A549 (cell line): ENCODE results near the gene KRT40. TPM values are rescaled to one million over a fixed set of nuclear protein-coding genes. Genes with fewer than 3 reads are reported as not detected.

ENCODE experiments used
- ATAC-seq, 2 experiments: fragments of 200-7000 bp in 1 of 2; fragments of >200 bp in 1 of 2; cut with Nextera tagmentation in 1 of 2; cut with Tn5 transposase in 1 of 2; 3 replicates each; pipeline versions ENCODE4 v1.8.0 to v1.9.1; 2018 to 2020; ENCODE audit warnings: mild to moderate bottlenecking in 1 of 2, moderate library complexity in 1 of 2
- CTCF ChIA-PET: fragments of 300-600 bp; sonication (Branson Sonifier 250); formaldehyde crosslinking; extraction: SDS; loops from one replicate; lab custom pipeline; 2021; ENCODE audit warnings: antibody characterized with exemption, inconsistent platforms; lab: Yijun Ruan, JAX
- POLR2A ChIA-PET: fragments of 350-600 bp; formaldehyde crosslinking; extraction: SDS; loops from one replicate; lab custom pipeline; 2021; ENCODE audit warnings: antibody characterized with exemption, inconsistent platforms; lab: Yijun Ruan, JAX
- DNase-seq, 2 experiments: peaks; one replicate each; pipeline versions ENCODE4 v3.0.0 to v3.0.0-alpha.2; 2011 to 2016; ENCODE audit warnings: low read depth in 1 of 2, low spot score in 1 of 2
- FAIRE-seq: peaks from 2 replicates; lab custom pipeline; 2011; peaks lifted over from hg19 to GRCh38; lab: Jason Lieb, UNC
- H3K27ac ChIP-seq, 2 experiments: fragments of >200 bp; sonication (Bioruptor Twin); formaldehyde crosslinking; 3 replicates each; pipeline ENCODE4 v1.5.1; 2016 to 2017
- H3K4me1 ChIP-seq: fragments of >200 bp; sonication (Bioruptor Twin); formaldehyde crosslinking; 3 replicates; pipeline ENCODE4 v1.6.1; 2016
- H3K4me2 ChIP-seq: fragments of >200 bp; sonication (Bioruptor Twin); formaldehyde crosslinking; 3 replicates; pipeline ENCODE4 v1.6.1; 2016
- H3K4me3 ChIP-seq: fragments of >200 bp; sonication (Bioruptor Twin); formaldehyde crosslinking; 3 replicates; pipeline ENCODE4 v1.5.1; 2016
- H3K9me3 ChIP-seq: fragments of >200 bp; sonication (Bioruptor Twin); formaldehyde crosslinking; 3 replicates; pipeline ENCODE4 v1.6.1; 2016
- CTCF ChIP-seq: fragments of >200 bp; sonication (Bioruptor Twin); formaldehyde crosslinking; IDR thresholded peaks from 3 replicates; pipeline ENCODE4 v1.5.1; 2016
- EHMT2 ChIP-seq: fragments of 200-600 bp; sonication (generic); IDR thresholded peaks from 2 replicates; pipeline ENCODE4 v1.6.1; 2016; ENCODE audit warnings: antibody characterized with exemption, low read depth, mild to moderate bottlenecking, moderate library complexity
- ELK1 ChIP-seq: fragments of 150-350 bp; IDR thresholded peaks from 2 replicates; pipeline ENCODE4 v1.6.1; 2014; ENCODE audit warnings: low read depth, mild to moderate bottlenecking, low read length
- EP300 ChIP-seq, 2 experiments: fragments of >200 bp; sonication (Bioruptor Twin); formaldehyde crosslinking; IDR thresholded peaks; 2 replicates in 1 of 2; 3 replicates in 1 of 2; pipeline ENCODE4 v1.6.1; 2016 to 2017
- HEYL ChIP-seq: fragments of 250-450 bp; sonication (Bioruptor Pico); IDR thresholded peaks from 2 replicates; pipeline ENCODE4 v1.8.0; 2021; ENCODE audit warnings: mild to moderate bottlenecking, moderate library complexity
- HMGXB4 ChIP-seq: fragments of 250-450 bp; sonication (Bioruptor Pico); IDR thresholded peaks from 2 replicates; pipeline ENCODE4 v1.5.0; 2021; ENCODE audit warnings: mild to moderate bottlenecking, moderate library complexity, borderline replicate concordance
- KDM1A ChIP-seq: fragments of 200-600 bp; sonication (generic); IDR thresholded peaks from 2 replicates; pipeline ENCODE4 v1.6.1; 2016; ENCODE audit warnings: low read depth, mild to moderate bottlenecking
- MAZ ChIP-seq: fragments of 150-350 bp; IDR thresholded peaks from 2 replicates; pipeline ENCODE4 v1.6.1; 2014; ENCODE audit warnings: antibody characterized with exemption, low read depth, low read length, borderline replicate concordance
- MYC ChIP-seq: IDR thresholded peaks from 2 replicates; pipeline ENCODE4 v1.6.1; 2012; ENCODE audit warnings: mild to moderate bottlenecking, inconsistent platforms, low read length, improper control_type of control experiment, borderline replicate concordance
- PBX3 ChIP-seq: IDR thresholded peaks from 2 replicates; pipeline ENCODE4 v1.6.1; 2012
- POLR2A ChIP-seq: IDR thresholded peaks from 2 replicates; pipeline ENCODE4 v1.6.1; 2012; ENCODE audit warnings: mild to moderate bottlenecking, low read length
- POLR2AphosphoS2 ChIP-seq: conservative IDR thresholded peaks from 2 replicates; pipeline ENCODE4 v1.6.1; 2012; ENCODE audit warnings: low read length, improper control_type of control experiment, inconsistent platforms
- RCOR1 ChIP-seq: fragments of 150-350 bp; IDR thresholded peaks from 2 replicates; pipeline ENCODE4 v1.6.1; 2014; ENCODE audit warnings: antibody characterized with exemption, low read length, low read depth
- SREBF2 ChIP-seq: fragments of 450-650 bp; IDR thresholded peaks from 2 replicates; pipeline ENCODE4 v1.6.1; 2014; ENCODE audit warnings: mild to moderate bottlenecking, moderate library complexity
- TFCP2L1 ChIP-seq: fragments of 250-450 bp; sonication (Bioruptor Pico); IDR thresholded peaks from 2 replicates; pipeline ENCODE4 v1.5.0; 2021; ENCODE audit warnings: mild to moderate bottlenecking
- USF2 ChIP-seq: fragments of 450-650 bp; IDR thresholded peaks from 2 replicates; pipeline ENCODE4 v1.6.1; 2014; ENCODE audit warnings: antibody characterized with exemption
- ZNF302 ChIP-seq: fragments of 250-450 bp; sonication (Bioruptor Pico); IDR thresholded peaks from 2 replicates; pipeline ENCODE4 v1.9.0; 2021; ENCODE audit warnings: inconsistent platforms, mild to moderate bottlenecking, moderate library complexity
- ZSCAN20 ChIP-seq: fragments of 250-450 bp; sonication (Bioruptor Pico); IDR thresholded peaks from 2 replicates; pipeline ENCODE4 v1.8.0; 2022; ENCODE audit warnings: mild to moderate bottlenecking, moderate library complexity
- WGBS: methylation state at CpG from one replicate; pipeline ENCODE4 v1.1.6; 2017; ENCODE audit errors: missing lambda C conversion rate; 5-methylcytosine and 5-hydroxymethylcytosine counted together
- polyA plus RNA-seq, 4 experiments: library from polyadenylated mRNA; depleted of rRNA in 3 of 4; stranded (reverse); fragments of >200 nt; fragmentation: RNase III in 1 of 4; extraction: RNeasy Plus Mini Kit Qiagen cat#74134 plus additional on column Dnase treatment in 1 of 4; gene quantifications; 2 replicates in 3 of 4; 3 replicates in 1 of 4; pipeline ENCODE4 v1.2.3, GENCODE V29; 2011 to 2017

Gene KRT40
- polyA plus RNA-seq, 2 of the 4 experiments (the other 2 are of a cell fraction), result not detected

GRCh38 chr17:40997361-40997760 lies 13.2 kb upstream of the KRT40 start:
- no peak for TF ChIP-seq EP300 (IDR thresholded peaks at IDR 0.05)
- no peak for TF ChIP-seq USF2
- Histone ChIP-seq H3K9me3 (no peaks in the 10 kb centered on the region), H3K4me2 (no peak overlapping the region), H3K4me3 (no peak overlapping the region), H3K27ac (no peak overlapping the region), H3K4me1 (peaks cover under 1% of the 10 kb centered on the region; the same call in 1 of the 3 replicates)
- FAIRE-seq, result peak; percentile 54
- WGBS, result 63% methylated on average over 2 of the region's 2 CpGs
- no peak for DNase-seq
- no peak for ATAC-seq
- ChIA-PET CTCF (no interaction called here), POLR2A (no interaction called here)

- CTCF ChIA-PET, result interaction anchor here (1.3 to 2.1 kb wide), 3 partner anchors 11 to 651 kb away, joined by 4 to 8 read pairs (median 5); no protein-coding TSS in a partner anchor
- Histone ChIP-seq H3K4me2 (no peak overlapping the region), H3K9me3 (no peaks in the 10 kb centered on the region)
- DNase-seq, result no peak
- TF ChIP-seq ELK1, result no peak
- TF ChIP-seq MYC, result no peak
- no peak for TF ChIP-seq USF2
- no peak for TF ChIP-seq ZNF302 (CRISPR knock-in tag)
- TF ChIP-seq SREBF2, result no peak
- TF ChIP-seq POLR2A, result no peak
- no peak for TF ChIP-seq PBX3
- TF ChIP-seq HEYL (CRISPR knock-in tag), result no peak
- no peak for TF ChIP-seq CTCF
- TF ChIP-seq EHMT2, result no peak
- TF ChIP-seq ZSCAN20 (CRISPR knock-in tag), result no peak
- TF ChIP-seq, all 56 proteins: peak for 0
- Histone ChIP-seq H3K4me3 (no peak overlapping the region), H3K4me1 (no peaks in the 10 kb centered on the region), H3K27ac (no peak overlapping the region)
- POLR2A ChIA-PET, result no interaction called here
- FAIRE-seq, result no peak
- WGBS, result 71% methylated on average over 4 of the region's 4 CpGs
- ATAC-seq, result no peak
These were observed 12.7 kb upstream of the KRT40 start for GRCh38 chr17:40996829-40997228.

- DNase-seq, result no peak
- ChIA-PET CTCF (interaction anchor here (0.8 to 2.1 kb wide), 4 partner anchors 12 to 501 kb away, joined by 3 to 8 read pairs (median 4); no protein-coding TSS in a partner anchor), POLR2A (interaction anchor here (0.7 kb wide), 1 partner anchor 21 kb away, joined by 3 read pairs; no protein-coding TSS in a partner anchor)
- Histone ChIP-seq H3K27ac (no peak overlapping the region), H3K9me3 (0 out of 3 replicates have a peak, but pooled peaks cover 5% of the 10 kb centered on the region), H3K4me3 (no peak overlapping the region), H3K4me2 (no peak overlapping the region), H3K4me1 (no peaks in the 10 kb centered on the region)
- FAIRE-seq, result peak; percentile 73
- no peak for ATAC-seq
- no peak for TF ChIP-seq MYC
- TF ChIP-seq HEYL (CRISPR knock-in tag), result no peak
- TF ChIP-seq TFCP2L1, result no peak
- TF ChIP-seq ZSCAN20 (CRISPR knock-in tag), result no peak
- no peak for TF ChIP-seq MAZ
- no peak for TF ChIP-seq HMGXB4 (CRISPR knock-in tag)
- no peak for TF ChIP-seq POLR2AphosphoS2
- TF ChIP-seq CTCF, result no peak
- TF ChIP-seq KDM1A, result no peak
- TF ChIP-seq RCOR1, result no peak
- WGBS, result 57% methylated on average over 1 of the region's 1 CpG
These were observed 11.0 kb upstream of the KRT40 start for GRCh38 chr17:40995116-40995515.
